RCC 7860 (cell line): ENCODE results near the gene SLC4A1AP.

Source experiments
- DNase-seq: peaks from one replicate; pipeline ENCODE4 v3.0.0-alpha.2; 2015; ENCODE audit warnings: low spot score
- FAIRE-seq: peaks from 2 replicates; lab custom pipeline; 2012; peaks lifted over from hg19 to GRCh38; lab: Jason Lieb, UNC

SLC4A1AP gene

DNA sequence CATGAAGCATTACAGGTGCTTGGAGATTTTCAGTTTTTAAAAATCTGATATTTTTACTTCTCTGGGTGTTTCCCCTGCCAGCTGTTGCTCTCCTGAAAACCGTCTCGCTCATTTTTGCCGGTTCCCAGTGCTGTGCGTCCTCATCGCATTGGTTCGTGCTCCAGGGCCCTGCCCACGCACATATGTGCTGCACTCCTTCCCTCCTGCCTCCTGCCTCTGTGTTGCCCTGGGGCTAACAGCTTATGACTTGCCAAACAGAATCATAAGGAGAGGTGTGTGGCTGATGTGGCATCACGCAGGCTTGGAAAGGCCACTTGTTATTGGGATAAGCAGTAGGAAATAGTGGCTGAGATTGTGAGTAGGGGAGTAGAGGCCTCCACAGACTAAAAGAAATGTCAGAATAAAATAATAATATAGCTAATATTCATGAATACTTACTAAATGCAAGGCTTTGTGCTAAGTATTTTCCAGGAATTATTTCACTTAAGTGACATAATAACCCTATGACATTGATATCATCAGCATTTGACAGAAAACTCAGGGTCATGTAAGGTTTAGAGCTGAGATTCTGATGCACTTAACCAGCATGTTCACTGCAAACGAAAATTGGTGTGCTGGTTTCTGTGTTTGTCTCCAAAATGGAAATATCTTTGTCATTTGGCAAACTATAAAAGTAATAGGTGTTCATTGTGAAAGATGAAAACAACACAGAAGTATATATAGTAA lies 53.5 kb downstream of the SLC4A1AP start:
- FAIRE-seq (no peak), DNase-seq (no peak)

DNA sequence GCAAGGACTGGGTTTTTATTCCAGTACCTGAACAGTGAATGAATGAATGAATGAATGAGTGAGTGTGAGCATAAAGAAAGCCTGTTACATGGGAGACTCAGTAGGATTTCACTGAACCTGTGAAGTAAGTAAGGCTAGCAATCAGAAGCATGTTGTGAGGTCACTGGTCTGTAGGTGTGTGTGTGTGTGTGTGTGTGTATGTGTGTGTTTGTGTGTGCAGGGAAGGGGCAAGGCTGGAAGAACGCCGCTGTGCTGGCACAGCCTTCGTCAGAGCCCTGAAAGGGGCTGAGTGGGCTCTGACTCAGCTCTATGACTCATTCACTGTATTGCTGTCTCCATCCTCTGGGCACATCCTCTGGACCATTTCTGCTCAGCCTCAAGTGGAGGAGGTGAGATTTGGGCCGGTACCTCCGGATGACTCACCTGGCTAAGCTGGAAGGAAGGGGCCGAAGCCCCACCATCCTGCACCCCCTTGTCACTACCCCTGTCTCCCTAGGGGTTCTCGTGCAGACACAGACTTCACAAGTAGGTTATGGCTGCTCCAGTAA lies 56.4 kb downstream of the SLC4A1AP start:
- FAIRE-seq (peak; percentile 85), DNase-seq (peak; percentile 96)

DNA sequence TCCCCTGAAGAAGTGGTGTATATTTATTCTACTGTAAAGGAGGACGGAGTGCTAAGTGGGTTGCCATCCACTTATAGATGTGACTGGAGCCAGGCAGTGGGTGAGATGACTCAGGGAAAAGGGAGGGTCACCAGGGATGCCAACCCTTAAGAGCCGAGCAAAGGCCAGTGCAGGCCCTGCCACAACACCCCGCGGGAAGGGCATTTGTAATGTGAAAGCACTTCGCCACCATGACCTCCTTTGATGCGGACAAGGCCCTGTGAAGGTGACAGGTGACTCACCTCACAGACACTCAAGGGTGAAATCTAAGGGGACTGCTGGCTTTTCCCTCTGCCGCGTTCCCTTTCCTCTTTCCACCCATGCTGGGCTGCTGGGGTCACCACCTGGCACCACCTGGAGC lies 57.6 kb downstream of the SLC4A1AP start:
- DNase-seq (peak; percentile 93), FAIRE-seq (peak; percentile 89)

DNA sequence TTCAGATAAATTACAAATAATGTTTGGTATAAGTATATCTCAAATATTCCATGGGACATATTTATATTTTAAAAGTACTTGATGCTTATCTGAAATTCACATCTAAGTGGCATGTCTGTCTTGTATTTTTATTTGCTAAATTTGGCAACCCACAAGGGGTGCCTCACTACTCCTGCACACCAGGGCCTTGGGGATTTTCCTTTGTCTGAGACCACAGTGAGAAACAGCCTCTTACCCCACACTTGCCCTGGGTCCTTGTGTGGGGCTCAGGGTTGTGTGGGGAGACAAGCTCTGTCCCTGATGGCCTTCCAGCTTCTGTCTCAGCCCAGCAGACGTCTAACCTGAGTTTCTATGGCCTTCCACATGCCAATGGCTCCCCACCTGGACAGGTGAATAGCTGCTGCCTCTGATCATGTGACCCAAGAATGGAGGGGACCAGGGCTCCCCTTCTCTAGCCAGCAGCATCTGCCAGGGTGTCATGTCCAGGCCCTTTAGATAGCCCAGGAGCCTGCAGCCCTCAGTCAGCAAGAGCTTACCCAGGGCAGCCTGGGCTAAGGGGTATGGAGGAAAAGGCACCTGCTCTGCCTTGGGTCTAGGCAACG lies 58.3 kb downstream of the SLC4A1AP start:
- FAIRE-seq, result no peak

DNA sequence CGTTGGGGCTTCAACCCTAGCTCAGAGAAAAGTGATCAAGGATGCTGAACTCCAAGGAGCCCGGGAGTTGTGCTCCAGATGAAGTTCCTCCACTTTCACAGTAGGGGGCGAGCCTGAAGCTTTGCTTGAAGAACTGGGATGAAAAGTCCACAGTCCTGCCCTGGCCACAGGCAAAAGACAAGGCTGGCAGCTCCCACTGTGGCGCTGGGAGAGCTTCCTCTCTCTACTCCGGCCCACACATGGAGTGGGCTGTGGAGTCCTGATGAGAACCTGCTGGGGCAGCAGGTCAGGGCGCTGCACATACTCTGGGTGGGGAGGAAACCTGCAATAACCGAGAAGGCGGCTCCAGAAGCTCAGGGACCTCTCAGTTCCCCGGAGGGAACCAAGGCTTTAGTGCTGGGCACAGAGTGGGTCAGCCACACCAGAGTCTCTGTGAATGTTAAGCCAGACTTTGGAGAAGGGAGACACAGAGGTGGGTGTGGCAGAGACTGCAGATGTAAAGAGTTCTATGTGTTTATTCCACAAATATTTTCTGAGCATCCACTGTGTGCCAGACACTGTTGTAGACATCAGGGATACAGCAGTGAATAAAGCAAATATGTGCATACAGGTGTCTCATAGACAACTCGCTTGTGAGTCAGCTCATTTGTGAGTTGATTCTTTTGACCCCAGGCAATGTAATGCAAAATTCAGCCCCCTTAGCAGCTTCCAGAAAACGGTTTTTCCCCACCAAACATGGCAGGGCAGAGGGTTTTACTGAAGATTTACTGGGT lies 59.9 kb downstream of the SLC4A1AP start:
- FAIRE-seq (peak; percentile 10), DNase-seq (peak; percentile 61)

More for the DNA sequence above, 58.3 kb downstream of the SLC4A1AP start:
- DNase-seq, result peak; percentile 3

DNA sequence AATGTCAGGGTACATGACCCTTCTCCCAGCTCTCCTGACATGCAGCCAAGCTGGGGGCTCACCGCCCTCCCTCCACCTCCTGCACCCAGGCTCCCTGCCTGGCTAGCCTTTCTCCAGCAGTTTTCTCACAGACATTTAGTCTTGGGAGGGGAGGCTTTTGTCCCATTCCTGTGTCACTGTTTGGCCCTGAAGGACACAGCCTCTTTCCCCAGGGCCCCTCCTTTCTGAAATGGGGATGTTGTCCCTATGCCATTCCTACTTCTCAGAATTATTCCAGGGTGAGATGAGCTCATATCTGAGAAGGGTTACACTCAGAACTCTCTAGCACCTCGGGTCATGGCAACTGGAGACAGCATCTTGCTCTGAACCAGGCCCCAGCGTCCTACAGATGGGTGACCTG lies 60.5 kb downstream of the SLC4A1AP start:
- no peak for FAIRE-seq
- no peak for DNase-seq

DNA sequence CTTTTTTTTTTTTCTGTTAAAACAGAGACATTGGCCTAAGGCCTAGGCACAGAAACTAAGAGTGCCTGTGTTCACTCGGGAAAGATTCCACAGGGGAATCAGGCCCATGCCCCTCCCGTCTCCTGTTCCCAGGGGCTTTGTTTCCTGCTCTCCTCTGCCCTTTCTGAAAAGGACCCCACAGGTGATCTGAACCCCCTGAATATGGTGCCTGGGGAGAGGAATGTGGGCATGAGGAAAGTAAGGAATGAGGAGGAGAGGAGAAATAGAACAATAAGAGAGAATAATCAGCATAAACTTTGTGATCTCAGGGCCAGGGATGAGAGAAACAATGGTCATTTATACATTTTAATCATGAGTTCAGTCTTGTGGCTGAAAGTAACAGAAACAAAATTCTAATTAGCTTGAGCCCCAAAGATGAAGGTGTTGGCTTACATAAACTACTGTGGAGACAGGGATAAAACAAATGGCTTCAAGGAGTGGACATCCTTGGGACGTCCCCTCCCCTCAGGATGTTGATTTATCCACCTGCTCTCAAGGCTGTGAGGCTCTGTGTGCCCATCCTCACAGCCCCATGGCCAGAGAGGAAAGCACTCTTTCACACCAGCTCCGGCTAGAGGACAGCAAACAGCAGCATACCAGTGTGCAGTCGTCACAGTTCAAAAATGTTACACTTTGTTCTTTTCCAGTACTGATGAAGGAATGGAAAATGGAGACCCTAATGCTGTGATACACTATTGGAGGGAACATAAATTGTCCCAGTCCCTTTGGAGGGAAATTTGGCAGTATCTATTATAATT lies 61.4 kb downstream of the SLC4A1AP start:
- FAIRE-seq (no peak), DNase-seq (no peak)

DNA sequence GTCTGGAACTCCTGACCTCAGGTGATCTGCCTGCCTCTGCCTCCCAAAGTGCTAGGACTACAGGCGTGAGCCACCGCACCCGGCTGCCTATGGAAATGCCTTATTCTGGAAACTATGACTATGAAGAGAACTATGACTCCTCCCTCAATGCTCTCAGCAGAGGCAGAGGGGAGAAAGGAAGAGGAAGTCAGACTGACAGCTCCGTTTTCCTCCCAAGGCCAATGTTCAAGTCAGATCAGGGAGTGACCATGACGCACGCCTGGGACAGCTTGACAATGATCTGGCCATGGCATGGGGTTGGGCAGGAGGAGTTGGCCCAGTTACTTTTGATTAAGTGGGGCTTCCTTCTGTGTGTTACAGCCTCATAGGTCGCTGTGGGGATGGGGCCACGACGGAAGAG lies 63.6 kb downstream of the SLC4A1AP start:
- FAIRE-seq (no peak), DNase-seq (no peak)

DNA sequence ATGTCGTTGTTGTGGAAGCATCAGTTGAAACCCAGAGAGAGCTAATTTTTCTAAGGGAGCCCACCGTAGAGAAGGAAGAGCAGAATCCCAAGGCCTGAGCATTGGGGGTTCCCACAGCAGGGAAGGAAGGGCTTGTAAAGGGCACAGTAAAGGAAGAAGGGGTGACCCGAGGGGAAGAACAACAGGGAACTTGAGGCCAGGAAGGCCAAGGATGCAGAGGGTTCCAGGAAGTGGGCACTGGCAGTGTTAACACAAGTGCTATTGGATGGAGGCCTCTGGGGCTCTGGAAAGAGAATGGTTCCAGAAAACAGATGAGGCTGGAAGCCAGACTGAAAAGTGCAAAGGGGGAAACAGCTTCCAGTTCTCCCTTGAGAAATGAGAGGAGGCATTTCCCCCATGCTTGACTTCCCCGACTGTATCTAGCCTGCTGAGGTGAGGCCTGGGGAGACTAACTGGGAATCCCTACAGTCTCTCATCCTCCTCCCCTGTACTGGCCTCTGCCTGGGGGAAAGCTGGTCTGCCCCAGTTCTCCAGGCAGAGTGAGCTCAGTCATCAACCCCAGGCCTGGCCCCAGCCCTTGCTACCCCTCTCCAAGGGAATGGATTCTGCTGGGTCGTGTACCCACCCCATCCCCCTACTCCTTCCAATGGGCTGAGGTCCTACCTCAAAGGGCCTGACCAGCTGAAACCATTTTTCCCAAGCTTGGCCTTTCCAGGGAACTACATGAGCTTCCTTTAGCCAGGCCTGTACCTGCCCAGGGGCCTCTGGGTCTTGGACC lies 64.6 kb downstream of the SLC4A1AP start:
- DNase-seq, result no peak
- no peak for FAIRE-seq

DNA sequence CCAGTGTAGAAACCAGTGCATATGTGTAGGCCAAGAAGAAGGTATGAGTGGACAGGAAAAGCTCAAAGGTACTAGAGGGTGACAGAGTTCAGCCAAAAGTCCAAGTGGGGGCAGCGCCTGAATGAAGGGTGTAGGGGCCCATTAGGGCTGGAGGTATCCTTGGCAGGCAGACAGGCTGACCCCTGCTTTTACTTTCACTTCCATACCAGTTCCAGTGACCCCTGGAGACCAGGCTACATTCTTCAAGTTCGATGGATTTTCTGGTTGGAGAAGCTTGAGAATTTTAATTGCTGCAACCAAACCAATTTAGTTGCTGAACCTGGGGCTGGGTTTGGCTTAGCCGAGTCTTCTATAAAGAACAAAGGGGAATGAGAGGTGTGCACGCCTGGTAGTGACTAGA lies 65.5 kb downstream of the SLC4A1AP start:
- FAIRE-seq, result peak; percentile 32
- peak; percentile 59 for DNase-seq

DNA sequence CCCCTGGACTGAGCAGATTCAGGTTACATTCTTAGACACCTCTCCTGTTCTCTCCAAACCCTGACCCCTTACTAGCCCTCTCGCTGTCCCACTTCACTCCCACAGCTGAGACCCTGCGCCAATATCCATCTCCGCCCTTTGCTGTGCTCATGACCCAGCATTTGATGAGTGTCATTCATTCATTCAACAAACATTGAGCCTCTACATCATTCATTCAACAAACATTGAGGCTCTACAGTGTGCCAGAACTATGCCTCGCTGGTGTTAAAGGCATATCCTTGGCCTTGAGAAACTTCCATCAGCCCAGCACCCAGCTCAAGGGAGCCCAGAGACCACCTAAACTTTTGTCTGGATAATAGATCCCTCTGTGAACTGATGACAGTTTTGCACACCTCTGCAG lies 65.9 kb downstream of the SLC4A1AP start:
- DNase-seq, result no peak
- no peak for FAIRE-seq

DNA sequence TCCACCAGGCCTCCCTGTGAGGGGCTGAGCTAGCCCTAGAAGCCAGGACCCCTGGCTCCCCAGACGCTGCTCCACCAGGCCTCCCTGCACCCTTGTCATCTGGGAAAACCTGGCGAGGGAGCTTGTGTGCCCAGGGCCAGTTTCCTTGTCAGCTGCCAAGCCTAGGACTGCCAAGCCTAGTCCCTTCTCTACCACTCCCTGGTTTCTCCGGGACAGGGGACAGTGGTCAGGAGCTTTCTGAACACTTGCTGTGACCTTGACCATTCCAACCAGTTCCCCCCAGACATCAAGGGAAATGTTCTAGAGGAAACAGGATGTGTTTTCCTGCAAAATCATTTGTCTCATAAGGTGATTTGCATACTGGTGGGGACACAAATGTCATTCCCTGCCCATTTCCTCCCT lies 66.6 kb downstream of the SLC4A1AP start:
- FAIRE-seq (no peak), DNase-seq (no peak)

DNA sequence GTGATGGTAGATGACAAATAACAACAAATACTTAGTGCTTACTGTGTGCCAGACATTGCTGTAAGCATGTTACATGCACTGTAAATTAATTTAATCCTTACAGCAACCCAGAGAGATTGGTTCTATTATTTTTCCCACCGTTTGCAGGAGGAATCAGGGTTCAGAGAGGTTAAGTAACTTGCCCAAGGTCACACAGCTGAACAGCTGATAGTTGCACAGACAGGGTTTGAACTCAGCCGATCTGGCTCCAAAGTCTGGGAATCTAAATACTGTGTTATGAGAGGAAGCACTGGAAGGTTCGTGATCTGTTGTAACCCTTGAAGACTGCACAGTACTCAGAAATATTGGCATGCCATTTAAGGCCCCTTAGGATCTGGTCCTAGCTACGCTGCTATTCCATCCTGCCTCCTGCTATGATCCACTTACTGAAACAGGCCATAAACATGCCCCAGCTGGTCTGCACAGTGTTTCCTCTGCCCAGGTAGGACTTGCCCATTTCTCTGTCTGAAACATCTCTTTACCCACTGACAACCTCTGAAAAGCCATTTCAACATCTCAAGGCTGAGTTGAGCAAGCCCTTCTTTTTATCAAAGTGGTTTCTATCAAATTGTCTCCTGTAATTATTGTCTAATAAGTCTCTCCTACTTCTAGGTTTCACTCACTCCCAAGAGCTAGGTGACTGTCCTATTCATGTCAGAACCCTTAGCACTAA lies 67.4 kb downstream of the SLC4A1AP start:
- FAIRE-seq (no peak), DNase-seq (no peak)

DNA sequence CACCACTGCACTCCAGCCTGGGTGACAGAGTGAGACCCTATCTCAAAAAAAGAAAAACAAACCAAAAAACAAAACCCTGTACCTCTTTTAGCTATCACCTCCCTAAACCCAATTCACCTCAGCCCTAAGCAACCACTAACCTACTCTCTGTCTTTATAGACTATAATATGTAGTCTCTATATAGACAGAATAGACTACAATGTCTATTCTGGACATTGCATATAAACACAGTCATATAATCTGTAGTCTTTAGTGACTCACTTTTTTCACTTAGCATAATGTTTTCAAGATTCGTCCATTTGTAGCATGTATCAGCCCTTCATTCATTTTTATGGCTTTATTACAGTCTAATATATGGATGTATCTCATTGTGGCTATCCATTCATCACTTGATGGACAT lies 70.6 kb downstream of the SLC4A1AP start:
- DNase-seq (no peak), FAIRE-seq (no peak)

DNA sequence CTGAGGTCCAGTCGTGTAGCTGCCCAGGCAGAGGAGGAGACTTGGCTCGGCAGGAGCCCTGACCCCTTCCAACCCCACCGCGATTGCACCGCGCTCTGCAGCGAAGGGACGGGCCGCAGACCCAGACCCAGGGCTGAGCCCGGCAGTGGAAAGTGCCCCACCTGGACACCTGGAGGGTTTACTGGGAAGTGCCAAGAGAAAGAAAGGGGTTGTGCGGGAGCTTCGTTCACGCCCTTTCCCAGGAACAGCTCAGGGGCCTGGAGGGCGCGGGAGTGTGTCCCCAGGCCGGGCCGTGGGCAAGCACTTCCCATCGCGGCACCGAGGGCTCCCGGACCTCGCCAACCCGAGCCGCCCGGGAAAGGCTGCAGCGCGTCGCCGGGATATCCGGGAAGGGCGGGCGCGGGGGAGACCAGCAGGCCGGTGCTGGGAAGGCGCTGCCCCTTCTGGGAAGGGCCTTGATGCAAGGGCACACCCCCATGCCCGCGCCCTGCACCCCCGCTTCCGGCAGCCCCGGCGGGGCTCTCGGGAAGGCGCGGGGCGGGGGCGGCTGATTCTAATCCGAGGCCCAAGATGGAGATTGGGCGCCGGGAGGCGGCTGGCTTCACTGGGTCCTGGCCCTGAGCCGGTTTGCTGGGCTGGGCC lies 71.7 kb downstream of the SLC4A1AP start:
- FAIRE-seq, result no peak
- no peak for DNase-seq

DNA sequence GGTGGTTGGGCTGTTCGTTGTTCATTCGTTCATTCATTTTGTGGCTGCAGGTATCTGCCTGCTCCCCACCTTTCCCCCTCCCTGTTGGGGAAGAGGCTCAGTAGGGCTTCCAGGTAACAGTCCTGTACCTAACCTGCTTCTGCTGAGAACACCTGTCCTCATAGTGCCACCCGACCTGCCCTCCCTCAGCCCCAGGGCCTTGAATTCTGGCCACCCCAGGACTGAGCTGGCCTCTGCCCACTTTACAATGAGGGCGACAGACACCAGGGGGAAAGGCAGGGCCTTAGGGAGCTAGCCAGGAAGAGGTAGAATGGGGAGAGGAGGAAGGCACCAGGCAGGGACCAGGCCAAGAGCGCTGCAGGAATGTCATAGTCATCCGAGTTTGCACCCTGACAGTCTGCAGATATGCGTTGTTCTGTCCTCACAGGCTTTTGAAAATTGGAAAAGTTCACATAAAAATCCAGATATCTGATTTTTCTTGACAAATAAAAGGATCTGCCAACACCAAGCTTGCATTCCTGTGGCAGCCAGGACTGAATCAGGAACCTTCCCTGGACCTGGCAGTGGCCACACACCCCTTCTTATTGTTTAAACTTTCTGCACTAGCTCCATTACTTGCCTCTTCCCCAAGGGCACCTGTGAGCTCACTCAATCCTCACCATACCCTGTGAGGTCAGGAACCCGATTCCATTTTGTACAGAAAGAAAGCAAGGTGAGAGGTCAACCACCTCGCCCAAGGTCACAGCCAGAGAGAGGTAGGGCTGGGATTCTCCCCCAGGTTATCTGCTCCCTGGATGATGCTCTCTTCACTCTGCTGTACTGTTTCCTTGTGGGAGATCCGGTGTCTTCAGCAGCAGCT lies 72.6 kb downstream of the SLC4A1AP start:
- no peak for DNase-seq
- no peak for FAIRE-seq

DNA sequence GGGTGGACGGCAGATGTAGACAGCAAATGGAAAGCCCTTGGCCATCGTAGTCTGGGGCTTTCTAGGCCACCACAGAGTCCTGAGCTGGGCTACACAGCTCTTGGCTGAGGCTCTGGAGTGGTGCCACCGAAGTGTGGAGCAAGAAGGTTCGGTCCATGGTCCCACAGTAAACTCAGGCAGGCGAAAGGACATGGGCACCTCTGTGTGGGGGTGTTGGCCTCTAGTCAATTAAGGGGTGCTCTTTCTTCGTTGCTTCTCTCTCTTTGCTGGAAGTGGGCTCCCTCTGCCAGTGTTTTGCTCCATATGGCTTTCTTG lies 73.2 kb downstream of the SLC4A1AP start:
- FAIRE-seq (no peak), DNase-seq (no peak)

DNA sequence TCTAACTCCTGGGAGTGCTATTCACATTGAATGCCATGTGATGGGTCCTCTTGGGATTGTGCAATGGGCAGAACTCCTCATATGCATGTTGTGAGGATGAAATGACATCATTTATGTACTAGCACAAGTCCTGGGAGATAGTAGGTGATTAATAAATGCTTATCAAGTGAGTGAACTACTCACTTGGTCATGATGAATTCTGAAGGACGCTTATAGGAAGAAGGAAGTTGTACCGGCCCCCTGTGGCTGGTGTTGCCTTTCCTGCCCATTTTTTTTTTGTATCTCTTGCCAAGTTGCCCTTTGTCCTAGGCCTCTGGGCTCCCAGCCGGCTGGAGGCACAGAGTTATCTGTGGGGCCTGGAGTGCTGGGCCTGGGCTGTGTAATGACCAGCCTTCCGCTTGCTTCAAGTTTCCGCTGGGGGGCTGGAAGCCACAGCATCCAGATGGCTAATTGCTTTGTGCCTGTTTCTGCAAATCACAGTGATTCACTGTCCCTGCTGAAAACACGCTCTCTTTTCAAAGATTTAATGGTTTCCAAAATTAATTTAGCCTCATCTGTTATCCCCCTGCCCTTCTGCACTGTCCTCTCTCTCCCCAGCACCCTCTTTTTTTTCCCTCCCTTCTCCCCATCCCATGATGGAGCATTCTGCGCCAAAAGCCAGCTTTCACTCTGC lies 74.1 kb downstream of the SLC4A1AP start:
- FAIRE-seq (no peak), DNase-seq (peak; percentile 86)
